Loucy (cell line): ENCODE data around the gene STUB1.

Experiments
- CTCF ChIP-seq: fragments of 200-600 bp; sonication (generic); conservative IDR thresholded peaks from 2 replicates; pipeline ENCODE4 v1.5.1; 2014; ENCODE audit warnings: mild to moderate bottlenecking, antibody characterized with exemption, low read length
- EZH2phosphoT487 ChIP-seq: fragments of 200-600 bp; IDR thresholded peaks from 2 replicates; pipeline ENCODE4 v1.6.1; 2018; ENCODE audit warnings: antibody characterized with exemption, mild to moderate bottlenecking, moderate library complexity, borderline replicate concordance

GRCh38 chr16:670485-671352 lies 9.5 kb upstream of the STUB1 start:
- TF ChIP-seq CTCF (no peak), EZH2phosphoT487 (no peak)
